Fibroblast of skin of right quadriceps (primary cell): ENCODE measurements around the gene TCF19.

Experiments
- DNase-seq: peaks from one replicate; pipeline ENCODE4 v3.0.0-alpha.2; 2013

The TCF19 gene, protein sequence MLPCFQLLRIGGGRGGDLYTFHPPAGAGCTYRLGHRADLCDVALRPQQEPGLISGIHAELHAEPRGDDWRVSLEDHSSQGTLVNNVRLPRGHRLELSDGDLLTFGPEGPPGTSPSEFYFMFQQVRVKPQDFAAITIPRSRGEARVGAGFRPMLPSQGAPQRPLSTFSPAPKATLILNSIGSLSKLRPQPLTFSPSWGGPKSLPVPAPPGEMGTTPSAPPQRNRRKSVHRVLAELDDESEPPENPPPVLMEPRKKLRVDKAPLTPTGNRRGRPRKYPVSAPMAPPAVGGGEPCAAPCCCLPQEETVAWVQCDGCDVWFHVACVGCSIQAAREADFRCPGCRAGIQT

GRCh38 chr6:31158140-31158862 lies at the start of gene TCF19:
Gene TCF19, plus strand, starts transcription at chr6:31158589. Its CDS starts 881 bp downstream, at chr6:31159470.
- peak; percentile 99 for DNase-seq

DNA sequence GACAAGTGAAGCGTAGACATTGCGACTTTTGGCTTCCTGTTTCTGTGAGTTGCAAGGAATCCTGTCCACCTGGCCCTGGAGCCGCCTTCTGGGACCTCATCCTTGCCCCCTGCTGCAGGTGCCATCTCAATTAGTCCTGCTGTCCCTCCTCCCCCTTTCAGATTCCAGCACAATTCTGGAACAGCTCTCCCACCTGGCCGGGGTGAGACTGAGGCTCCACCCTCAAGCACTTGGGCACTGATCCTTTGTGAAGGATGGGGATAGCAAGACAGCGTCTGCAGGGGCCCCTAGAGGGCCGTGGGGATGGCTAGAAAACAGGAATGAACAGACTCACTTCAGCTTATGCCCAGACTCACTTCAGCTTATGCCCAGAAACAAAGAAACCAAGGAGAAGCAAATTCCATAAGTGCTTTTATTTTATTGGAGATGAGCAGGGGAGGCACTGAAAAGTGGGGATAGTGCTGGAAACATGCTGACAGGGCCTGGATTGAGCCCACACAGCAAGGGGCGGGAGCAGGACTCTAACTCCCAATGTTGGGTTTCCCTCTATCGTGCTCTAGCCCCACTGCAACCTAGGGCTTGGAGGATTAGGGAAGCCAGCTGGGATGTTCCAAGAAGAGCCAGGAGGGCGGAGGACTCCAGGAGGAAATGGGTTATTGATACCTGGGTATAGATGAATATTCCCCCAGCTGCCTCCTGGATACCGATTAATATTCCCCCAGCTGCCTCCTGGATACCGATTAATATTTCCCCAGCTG lies 47.4 kb upstream of the TCF19 start:
- no peak for DNase-seq

DNA sequence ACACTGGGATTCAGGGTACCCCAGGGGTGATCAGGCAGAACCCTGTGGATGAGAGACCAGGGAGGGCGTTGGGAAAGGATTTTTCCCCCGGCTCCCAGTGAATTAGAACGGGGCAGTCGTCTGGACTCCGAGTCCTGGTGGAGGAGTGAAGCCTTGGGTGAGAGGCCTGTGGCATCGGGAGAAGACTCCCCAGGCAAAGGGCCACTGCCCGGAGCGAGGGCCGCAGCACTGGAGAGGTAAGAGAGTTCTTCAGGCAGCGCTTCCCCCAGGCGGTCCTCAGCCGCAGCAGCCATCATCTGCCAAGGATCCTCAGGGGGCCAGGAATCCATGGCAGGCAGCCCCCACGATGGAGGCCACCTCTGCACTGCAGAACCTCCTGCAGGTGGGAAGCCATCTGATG lies 46.7 kb upstream of the TCF19 start:
- DNase-seq, result no peak

GRCh38 chr6:31112478-31112877 lies 45.9 kb upstream of the TCF19 start, which contains the start of gene C6orf15:
Gene C6orf15, minus strand, starts transcription at chr6:31112575. Its CDS starts 20 bp downstream, at chr6:31112555.
- DNase-seq, result no peak

DNA sequence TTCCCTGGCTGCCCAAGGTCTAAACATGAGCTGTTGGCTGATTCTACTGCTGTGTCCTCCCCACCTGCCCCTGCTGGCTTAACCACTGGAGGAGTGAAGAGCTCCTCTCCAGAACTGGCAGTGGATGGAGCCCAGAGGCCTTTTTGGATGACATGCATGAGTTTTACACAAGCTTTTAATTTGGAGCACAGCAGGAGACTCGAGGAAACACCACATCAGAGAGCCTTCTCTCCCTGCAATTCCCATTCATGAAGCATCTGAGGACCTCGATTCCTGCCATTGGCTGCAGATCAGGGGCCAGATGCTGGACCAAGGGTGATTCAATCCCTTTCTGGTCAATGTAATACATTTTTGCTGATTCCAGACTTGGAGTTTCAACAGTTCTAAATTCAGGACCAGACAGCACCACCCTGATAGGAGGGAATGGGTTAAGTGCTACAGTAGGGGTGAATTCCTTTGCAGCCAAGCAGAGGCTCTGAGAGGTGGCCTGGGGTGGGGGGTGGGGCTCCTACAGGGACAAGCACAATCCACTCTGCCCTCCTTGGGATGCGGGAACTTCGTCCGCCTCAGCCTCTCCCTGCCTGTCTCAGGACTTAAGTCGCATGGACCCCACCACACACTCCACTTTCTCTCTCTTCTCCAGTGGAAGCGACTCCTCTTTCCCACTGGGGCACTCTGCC lies 44.4 kb upstream of the TCF19 start:
- DNase-seq, result peak; percentile 89

DNA sequence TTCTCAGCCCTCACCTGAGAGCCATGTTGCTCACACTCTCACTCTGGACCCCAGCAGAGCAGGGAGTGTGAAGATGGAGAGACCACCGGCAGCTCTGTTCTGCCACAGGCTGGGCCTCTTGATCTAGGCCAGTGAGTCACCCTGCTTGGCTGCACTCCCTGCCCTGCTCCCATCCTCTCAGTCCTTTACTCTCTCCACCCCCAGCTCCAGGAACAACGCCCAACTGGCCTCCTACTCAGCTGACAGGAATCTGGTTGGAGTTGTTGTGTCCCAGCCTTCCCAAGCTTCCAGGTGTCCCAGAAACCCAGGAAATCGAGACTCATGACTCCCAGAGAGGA lies 43.9 kb upstream of the TCF19 start, which contains the start of gene PSORS1C1:
TSS of gene PSORS1C1 (plus strand) at position 260 of the 338 bp plus-strand sequence. CDS start 14,833 bp downstream, outside the sequence.
- peak; percentile 96 for DNase-seq

DNA sequence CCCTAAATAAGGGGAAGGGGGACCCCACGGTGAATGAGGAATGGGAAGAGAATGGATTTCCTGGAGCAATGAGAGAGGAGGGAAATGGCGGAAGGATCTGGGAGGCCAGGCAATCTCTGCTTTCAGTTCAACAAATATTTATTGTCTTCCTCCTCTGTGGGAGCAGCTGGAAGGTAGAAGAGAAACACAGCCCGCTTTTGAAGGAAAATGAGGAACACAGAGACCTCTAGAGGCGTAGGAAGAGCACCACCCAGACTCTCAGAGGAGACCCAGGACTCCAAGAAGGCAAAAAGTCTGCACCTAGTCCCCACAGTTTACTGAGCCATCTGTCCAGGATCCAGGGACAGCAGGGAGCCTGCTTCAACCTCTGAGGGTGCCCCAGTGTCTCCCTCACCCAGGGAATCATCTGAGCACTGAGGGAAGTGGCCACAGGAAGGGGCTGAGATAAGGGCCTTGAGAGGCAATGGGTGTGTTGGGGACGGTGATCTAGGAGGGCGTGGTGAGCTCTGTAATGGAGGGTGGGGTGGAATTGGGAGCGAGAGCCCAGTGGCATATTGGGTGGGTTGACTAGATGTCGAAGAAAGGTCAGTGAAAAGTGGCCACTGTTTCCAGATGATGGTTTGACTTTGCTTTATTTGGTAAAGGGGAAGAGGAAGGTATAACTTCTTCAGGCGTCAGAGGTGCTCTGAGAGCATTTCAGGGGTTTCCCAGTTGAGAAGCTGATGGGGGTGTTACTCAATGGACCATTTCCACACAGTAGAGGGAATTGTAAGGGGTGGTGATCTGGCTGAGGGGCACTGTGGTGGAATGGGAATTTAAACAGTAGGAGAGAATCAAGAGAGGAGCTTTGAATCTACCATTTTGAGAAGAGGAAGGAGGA lies 43.2 kb upstream of the TCF19 start:
- DNase-seq, result peak; percentile 72

DNA sequence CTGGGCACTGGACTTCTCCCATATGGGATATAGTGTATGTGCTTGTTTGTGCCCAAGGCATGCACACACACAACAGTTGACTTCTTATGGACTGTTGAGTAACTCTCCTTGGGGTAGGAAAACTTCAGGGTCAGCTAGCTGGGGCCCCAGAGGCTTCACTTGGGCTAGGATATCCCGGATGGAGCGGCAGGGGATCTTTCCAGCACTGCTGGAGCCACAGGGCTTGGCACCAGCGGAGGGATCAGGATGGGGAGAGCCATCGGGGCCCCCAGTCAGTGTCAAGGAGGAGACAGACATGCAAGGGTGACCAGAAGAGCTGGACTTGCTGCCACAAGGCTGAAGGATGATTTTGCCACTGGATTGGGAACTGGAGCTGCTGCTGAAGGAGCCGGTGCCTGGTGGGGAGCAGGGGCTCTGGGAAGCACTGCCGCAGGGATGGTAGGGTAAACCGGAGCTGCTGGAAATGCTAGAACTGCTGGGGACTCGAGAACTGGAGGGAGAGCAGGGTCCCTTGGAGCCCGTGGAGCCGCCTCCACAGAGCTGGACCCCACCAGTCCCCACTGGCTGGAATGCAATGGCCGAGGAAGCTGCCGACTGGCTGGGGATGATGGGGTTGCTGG lies 42.3 kb upstream of the TCF19 start:
- no peak for DNase-seq

DNA sequence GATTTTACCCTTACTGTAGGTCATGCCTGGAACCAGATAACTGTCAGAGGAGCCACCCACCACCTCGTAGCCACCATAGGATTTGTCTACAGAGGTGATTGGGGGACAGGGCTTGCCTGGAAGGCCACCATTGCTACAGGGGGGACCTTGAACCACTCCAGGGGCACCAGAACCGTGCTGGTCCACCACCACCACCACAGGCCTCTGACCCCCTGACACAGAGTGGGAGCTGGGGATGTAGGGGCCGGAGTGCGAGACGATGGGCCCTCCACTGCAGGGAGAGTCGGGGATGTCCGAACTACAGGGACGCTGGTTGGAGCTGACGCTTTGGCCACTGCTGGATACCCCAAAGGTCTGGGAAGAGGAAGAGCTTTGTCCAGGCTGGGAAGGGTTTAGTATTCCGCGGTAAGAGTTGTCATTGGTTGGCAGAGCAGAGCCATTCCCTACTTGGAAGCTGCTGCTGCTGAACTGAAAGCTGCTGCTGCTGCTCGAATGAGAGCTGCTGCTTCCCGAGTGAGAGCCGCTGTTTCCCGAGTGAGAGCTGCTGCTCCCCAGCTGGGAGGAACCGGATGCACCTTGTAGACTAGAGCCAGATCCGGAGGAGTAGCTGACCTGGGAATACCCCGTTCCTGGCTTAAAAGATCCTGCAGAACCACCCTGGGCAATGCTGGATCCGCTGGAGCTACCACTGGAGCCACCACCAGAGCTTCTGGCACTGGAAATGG lies 41.6 kb upstream of the TCF19 start:
- no peak for DNase-seq

DNA sequence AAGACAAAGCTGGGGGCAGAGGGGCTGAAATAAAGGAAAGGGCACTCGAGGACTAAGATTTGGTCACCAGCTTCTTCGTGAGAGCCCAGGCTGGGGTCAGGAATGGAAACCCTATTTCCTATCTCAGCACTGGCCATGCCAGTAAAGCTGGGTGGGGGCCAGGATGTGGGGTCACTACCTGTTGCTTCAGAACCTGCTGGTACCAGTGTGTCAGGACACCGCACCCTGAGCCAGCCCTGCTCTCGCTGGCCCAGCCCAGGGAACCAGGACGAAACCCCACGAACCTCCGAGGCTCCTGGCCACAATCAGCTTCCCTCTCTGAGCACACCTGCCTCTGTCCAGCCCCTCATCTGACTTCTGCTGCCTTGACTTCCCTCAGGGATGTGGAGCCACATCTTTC lies 40.2 kb upstream of the TCF19 start:
- DNase-seq, result no peak

DNA sequence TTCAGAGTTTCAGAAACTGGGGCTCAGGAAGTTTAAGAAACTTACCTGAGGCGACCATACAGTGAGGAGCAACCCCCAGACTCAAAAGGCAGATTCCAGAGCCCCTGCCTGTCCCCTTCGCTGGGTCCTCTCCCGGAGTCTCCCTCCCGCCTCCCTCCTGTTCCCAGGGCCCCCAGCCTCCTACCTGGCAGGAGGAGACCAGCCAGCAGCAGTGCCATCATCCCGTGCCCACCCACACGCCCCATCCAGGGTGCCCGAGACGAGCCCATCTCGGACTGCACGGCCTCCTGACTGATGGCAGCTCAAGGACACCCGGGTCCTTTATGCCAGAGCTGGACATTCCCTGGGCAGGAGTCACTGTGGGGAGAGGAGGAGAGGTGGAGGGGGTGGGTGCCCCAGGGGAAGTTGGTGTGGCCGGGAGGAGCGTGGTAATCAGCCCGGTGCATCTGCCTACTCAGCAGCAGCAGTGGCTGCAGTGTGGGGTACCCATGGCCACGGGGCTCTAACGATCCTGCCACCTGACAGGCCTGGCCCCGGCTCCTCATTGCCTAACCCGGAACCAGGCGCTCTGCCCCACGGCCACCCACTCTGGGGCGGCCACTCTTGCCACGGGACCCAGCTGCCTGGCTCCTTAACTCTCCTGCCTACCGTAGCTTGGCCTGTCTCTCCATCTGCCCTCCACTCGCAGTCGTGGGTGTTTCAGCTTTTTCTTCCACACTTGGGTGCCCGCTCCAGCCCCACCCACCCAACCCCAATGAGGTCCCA lies 38.1 kb upstream of the TCF19 start, which contains the start of gene CDSN:
TSS of gene CDSN (minus strand) at position 296 of the 765 bp plus-strand sequence. CDS start at position 269, 27 bp downstream.
- no peak for DNase-seq

DNA sequence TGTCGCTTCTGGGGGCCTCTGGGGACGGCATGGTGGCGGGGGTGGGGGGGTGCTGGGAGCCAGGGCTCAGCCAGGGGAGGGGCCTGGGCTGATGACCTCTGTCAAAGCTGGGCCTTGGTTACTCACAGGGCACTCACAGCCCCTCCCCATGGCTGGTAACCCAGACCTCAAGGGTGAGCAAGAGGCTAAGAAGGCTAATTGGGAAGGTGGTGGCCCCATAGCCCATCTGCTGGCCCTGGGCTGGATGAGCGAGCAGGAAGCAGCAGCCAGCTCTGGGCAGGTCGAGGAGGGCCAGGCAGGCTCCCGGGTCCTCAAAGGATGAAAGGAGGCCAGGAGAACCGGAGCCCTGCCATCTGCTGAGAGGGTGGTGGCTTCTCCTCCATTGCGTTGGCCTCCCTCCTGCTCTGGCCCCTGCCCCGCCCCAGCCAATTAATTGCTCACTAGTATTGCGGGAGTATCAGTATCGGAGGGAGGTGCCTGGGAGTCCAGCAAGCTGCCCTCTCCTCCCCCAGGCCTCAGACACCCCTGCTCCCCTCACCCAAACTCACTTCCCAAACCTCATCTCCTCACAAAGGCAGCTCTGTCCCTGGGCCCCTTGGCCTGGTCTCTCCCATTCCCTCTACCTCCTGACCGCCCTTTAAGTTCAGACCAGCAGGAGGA lies 37.1 kb upstream of the TCF19 start:
- DNase-seq, result no peak

DNA sequence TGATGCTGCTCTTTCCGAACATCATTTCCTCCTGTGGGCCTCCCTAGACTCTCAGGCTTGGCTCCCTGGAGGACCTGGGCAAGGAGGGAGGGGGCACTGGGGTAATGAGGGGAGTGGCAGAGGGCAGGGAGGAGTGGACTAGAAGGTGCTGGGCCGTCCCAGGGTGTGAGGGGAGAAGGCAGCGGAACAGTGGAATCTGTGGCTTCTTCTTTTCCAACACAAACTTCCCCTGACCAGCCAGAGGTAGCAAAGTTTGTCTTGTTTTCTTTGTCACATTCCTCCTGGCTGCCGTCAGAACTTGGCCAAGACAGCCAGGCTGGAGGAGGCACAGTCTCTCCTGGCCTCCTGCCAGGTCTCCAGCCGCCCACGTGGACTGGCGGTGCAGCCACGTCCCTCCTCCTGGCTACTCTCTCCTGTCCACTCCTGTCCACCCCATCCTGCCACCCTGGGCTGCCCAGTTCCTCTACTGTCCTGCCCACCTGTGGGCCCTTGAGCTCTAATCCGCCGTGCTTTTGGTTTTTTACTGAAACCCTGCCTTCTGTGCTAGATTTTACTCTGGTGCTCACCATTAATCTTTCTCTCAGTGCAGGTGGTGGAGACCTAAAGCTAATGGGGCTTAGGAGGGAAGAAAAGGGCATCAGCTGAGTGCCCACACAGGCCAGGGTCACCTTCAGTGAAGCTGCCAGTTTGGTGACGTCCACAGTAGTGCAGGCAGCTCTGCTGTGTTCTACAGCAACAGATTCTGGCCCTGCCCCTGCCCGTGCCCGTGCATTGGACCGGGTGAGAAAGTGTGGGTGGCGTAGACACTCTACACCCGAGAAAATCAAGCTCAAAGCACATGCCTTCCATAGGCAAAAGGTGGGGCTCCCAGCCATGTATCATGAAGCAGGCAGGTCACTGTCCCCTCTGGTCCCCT lies 35.3 kb upstream of the TCF19 start:
- peak; percentile 53 for DNase-seq

DNA sequence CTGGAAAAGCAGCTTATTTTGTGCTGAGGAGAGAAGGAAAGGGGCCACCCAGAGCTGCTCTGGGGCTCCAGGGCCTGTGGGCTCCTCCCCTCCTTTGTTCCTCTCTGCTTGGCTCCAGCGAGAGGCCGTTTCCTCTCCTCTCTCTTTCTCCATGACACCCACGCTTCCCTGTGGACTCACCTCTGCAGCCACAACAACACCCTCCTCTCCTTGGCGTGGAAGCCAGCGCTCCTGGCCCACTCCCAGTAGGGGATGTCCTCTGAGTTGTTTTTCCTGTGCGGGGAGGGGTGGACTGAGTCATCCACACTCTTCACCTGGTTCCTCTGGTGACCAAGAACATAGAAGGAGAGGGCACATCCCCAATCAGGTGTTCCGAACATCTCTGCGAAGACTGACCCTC lies 33.2 kb upstream of the TCF19 start:
- DNase-seq, result no peak

- DNase-seq, result peak; percentile 75
These were observed 32.6 kb upstream of the TCF19 start for GRCh38 chr6:31125586-31126363.

- no peak for DNase-seq
These were observed 31.8 kb upstream of the TCF19 start for GRCh38 chr6:31126396-31127175.
